ENCODE measurements around the gene TPX2.

GRCh38 chr20:31698803-31699718 lies 40.0 kb upstream of the TPX2 start:
- no peak for TF ChIP-seq POLR2A (IDR thresholded peaks at IDR 0.05)
- no peak for TF ChIP-seq CTCF (IDR thresholded peaks at IDR 0.05)

Data from lower leg skin (tissue), 3 donors.